ENCODE data around the gene HIPK2. TPM values are rescaled to one million over a fixed set of nuclear protein-coding genes. Genes with fewer than 3 reads are reported as not detected.

HIPK2 gene
- total and polyA plus RNA-seq, 10 of the 15 experiments (the other 5 are each of a cell fraction or from before 2014, with no cell fraction given), result 1.7 to 39.0 (median 9.4) TPM

GRCh38 chr7:139634087-139634486 lies 143.7 kb downstream of the HIPK2 start (continued):
- no peak for TF ChIP-seq NFYA (IDR thresholded peaks at IDR 0.05; ENCODE audit: borderline replicate concordance, low read depth, low read length)

GRCh38 chr7:139631520-139632031 lies 146.2 kb downstream of the HIPK2 start:
- Histone ChIP-seq H3K4me2 (ENCODE audit: control insufficient read depth, insufficient read depth) (no peak overlapping the region), H3K4me1 (ENCODE audit: control insufficient read depth, insufficient read depth, low read length) (no peaks in the 10 kb centered on the region), H4K20me1 (ENCODE audit: control insufficient read depth, insufficient read depth) (peaks cover 2% of the 10 kb centered on the region; the same call in 1 of the 2 replicates), H3K36me3 (ENCODE audit: control insufficient read depth in 2 of 2, insufficient read depth in 2 of 2, low read length in 1 of 2) (peaks cover 11 to 12% of the 10 kb centered on the region in 2 experiments; a peak in 3 of 4 replicates), H3K9ac (ENCODE audit: control insufficient read depth, insufficient read depth, low read length) (no peak overlapping the region), H3K4me3 (no peak overlapping the region), H3K79me2 (ENCODE audit: control insufficient read depth, insufficient read depth, low read length) (no peaks in the 10 kb centered on the region), H3K27me3 (replicated peaks in 1 of 2; ENCODE audit: control insufficient read depth in 2 of 2, insufficient read depth in 2 of 2, low read length in 1 of 2) (no peaks in the 10 kb centered on the region), H2AFZ (ENCODE audit: control insufficient read depth, low read depth, low read length) (no peak overlapping the region), H3K9me3 (replicated peaks; ENCODE audit: control insufficient read depth, insufficient read depth, low read length) (no peaks in the 10 kb centered on the region), H3K27ac (ENCODE audit: control insufficient read depth, insufficient read depth) (no peak overlapping the region)
- no TSS peak for BruUV-seq (replicated peaks)
- in situ Hi-C loops (cut with MboI) (no loop called here), intact Hi-C loops (cut with micrococcal nuclease; ENCODE audit: unreplicated experiment) (no loop called here)
- ATAC-seq (no peak), FAIRE-seq (no peak), DNase-seq (ENCODE audit: low read depth, low spot score) (no peak)
- CTCF ChIA-PET, result interaction anchor here (0.5 to 2.5 kb wide), 8 partner anchors 10 to 371 kb away, joined by 3 to 11 read pairs (median 4); no protein-coding TSS in a partner anchor
- RAD21 ChIA-PET (ENCODE audit: unreplicated experiment), result interaction anchor here (1.6 kb wide), 1 partner anchor 15 kb away, joined by 6 read pairs; no protein-coding TSS in a partner anchor
- 95% methylated on average over 5 of the region's 5 CpGs for WGBS (ENCODE audit: insufficient coverage, insufficient replicate concordance, low lambda C conversion rate, missing lambda C conversion rate)
- SMC1A ChIA-PET (ENCODE audit: uncharacterized antibody, unreplicated experiment), result interaction anchor here (0.9 to 1.6 kb wide), 3 partner anchors 11 to 29 kb away, joined by 3 to 6 read pairs (median 5); no protein-coding TSS in a partner anchor
- POLR2A ChIA-PET, result interaction anchor here (1.3 kb wide), 1 partner anchor 11 kb away, joined by 4 read pairs; no protein-coding TSS in a partner anchor
- no peak for TF ChIP-seq MTA2 (IDR thresholded peaks at IDR 0.05; ENCODE audit: low read depth)
- no peak for TF ChIP-seq ZBTB4 (CRISPR knock-in tag; IDR thresholded peaks at IDR 0.05)
- TF ChIP-seq FOXM1 (IDR thresholded peaks at IDR 0.05; ENCODE audit: low read depth, low read length), result no peak
- TF ChIP-seq CBFB (IDR thresholded peaks at IDR 0.05; ENCODE audit: low read depth), result no peak
- no peak for TF ChIP-seq PAX8 (IDR thresholded peaks at IDR 0.05)
- no peak for TF ChIP-seq YBX1 (IDR thresholded peaks at IDR 0.05)
- no peak for TF ChIP-seq BCLAF1 (IDR thresholded peaks at IDR 0.05)
- no peak for TF ChIP-seq CHD4 (IDR thresholded peaks at IDR 0.05)
- TF ChIP-seq POLR2A (IDR thresholded peaks at IDR 0.05; ENCODE audit: low read depth, low read length), result no peak
- TF ChIP-seq GATAD2B (conservative IDR thresholded peaks at IDR 0.05; ENCODE audit: low read depth), result no peak
- TF ChIP-seq ZNF274 (IDR thresholded peaks at IDR 0.05; ENCODE audit: insufficient read depth, insufficient read length), result no peak
- no peak for TF ChIP-seq NKRF (conservative IDR thresholded peaks at IDR 0.05)

Data from GM12878 (cell line).